Esophagus squamous epithelium (tissue), 5 donors: ENCODE measurements around the gene LPIN2. TPM values are rescaled to one million over a fixed set of nuclear protein-coding genes. Genes with fewer than 3 reads are reported as not detected.

Experiments used
- DNase-seq: peaks from one replicate; lab custom pipeline; 2025; lab: John Stamatoyannopoulos, UW
- H3K27ac ChIP-seq, 4 donors: fragments of 200-600 bp; sonication (generic); one replicate each; pipeline ENCODE4 v1.5.1; 2016 to 2019; ENCODE audit warnings: mild to moderate bottlenecking in 1 of 4
- H3K27me3 ChIP-seq, 4 donors: fragments of 200-600 bp; sonication (generic); 1 replicate in 3 of 4; 2 replicates in 1 of 4; pipeline versions ENCODE4 v1.5.1 to v1.6.0; 2017 to 2021; ENCODE audit warnings: antibody characterized with exemption in 1 of 4
- H3K36me3 ChIP-seq, 3 donors: fragments of 200-600 bp; sonication (generic); one replicate each; pipeline ENCODE4 v1.5.1; 2016 to 2019
- H3K4me1 ChIP-seq, 3 donors: fragments of 200-600 bp; sonication (generic); one replicate each; pipeline ENCODE4 v1.5.1; 2017 to 2019
- H3K4me3 ChIP-seq, 4 donors: fragments of 200-600 bp; sonication (generic); 1 replicate in 3 of 4; 2 replicates in 1 of 4; pipeline ENCODE4 v1.5.1; 2016 to 2019; ENCODE audit warnings: mild to moderate bottlenecking in 2 of 4, moderate library complexity in 1 of 4
- H3K9me3 ChIP-seq, 3 donors: fragments of 200-600 bp; sonication (generic); one replicate each; pipeline ENCODE4 v1.5.1; 2016 to 2019
- POLR2A ChIP-seq, 4 donors: fragments of 450-650 bp; IDR thresholded peaks; one replicate each; pipeline ENCODE4 v1.6.1; 2017; ENCODE audit warnings: antibody characterized with exemption in 4 of 4, mild to moderate bottlenecking in 4 of 4, moderate library complexity in 3 of 4
- WGBS, 2 donors: methylation state at CpG; one replicate each; pipeline ENCODE4 v1.1.5; 2018; 5-methylcytosine and 5-hydroxymethylcytosine counted together
- intact Hi-C: fragments of 100-400 bp; cut with DNase I; formaldehyde crosslinking; loops from one replicate; pipeline ENCODE4 v1.15.0; 2022
- total RNA-seq, 4 donors: library from RNA; depleted of rRNA; stranded (reverse); fragments of >200 nt; gene quantifications; one replicate each; pipeline ENCODE4 v1.1.0, GENCODE V29; 2016
- TF ChIP-seq, protein P1 (sequence below), 6 experiments: fragments of 450-650 bp in 4 of 6; fragments of 200-600 bp in 2 of 6; sonication (generic) in 2 of 6; IDR thresholded peaks; one replicate each; pipeline ENCODE4 v1.5.1; 2016 to 2019; ENCODE audit warnings: antibody characterized with exemption in 6 of 6, mild to moderate bottlenecking in 4 of 6, moderate library complexity in 4 of 6
- donor health status: DM: yes; HTN: yes; CAD: no.

The LPIN2 gene
- total RNA-seq, 4 donors from 2014 or later: 7.2 to 17.9 (median 12.6) TPM

DNA sequence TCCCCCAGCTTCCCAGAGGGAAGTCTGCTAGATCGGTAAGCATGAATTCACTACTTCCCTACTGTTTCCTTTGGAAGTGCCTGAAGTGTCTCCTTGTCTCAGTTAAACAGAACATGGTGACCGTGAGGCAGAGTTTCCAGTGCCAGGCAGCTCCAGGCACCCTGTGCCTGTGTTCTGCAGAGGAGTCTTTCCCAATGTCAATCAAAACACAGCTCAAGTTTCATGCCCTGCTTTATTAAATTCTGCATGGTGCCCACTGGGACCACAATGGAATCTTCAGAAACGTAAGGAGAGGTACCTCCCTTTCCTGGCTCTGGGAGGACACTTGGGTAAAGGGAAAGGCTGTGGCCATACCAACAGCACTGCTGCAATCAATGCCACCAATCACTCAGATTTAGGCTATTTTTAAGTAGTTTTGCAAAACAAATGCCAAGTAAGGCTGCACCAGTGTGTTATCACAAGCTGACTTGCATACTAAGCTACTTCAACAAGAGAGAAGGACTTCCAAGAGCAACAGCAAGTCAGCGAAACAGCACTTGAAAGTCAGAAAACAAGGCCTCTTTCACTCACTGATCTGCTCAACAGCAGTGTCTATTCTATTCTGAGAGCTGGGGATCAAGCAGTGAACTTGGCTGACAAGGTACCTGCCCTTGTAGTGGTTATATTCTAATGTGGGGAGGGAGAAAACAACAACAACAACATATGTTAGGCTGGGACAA, 14.9 kb downstream of the LPIN2 start:
- DNase-seq: no peak
- Histone ChIP-seq H3K9me3 (no peaks in the 10 kb centered on the region), H3K4me1 (peaks cover 13 to 48% (median 15%) of the 10 kb centered on the region in 3 donors), H3K36me3 (no peaks in the 10 kb centered on the region), H3K27me3 (no peaks in the 10 kb centered on the region), H3K27ac (peak overlapping the region; percentile 52 to 77 (median 70)), H3K4me3 (no peak overlapping the region)
- intact Hi-C loops: no loop called here
- 57 to 75% methylated on average over 4 of the region's 4 CpGs for WGBS, 2 donors
- TF ChIP-seq POLR2A (IDR thresholded peaks at IDR 0.05): no peak
- TF ChIP-seq, protein P1, sequence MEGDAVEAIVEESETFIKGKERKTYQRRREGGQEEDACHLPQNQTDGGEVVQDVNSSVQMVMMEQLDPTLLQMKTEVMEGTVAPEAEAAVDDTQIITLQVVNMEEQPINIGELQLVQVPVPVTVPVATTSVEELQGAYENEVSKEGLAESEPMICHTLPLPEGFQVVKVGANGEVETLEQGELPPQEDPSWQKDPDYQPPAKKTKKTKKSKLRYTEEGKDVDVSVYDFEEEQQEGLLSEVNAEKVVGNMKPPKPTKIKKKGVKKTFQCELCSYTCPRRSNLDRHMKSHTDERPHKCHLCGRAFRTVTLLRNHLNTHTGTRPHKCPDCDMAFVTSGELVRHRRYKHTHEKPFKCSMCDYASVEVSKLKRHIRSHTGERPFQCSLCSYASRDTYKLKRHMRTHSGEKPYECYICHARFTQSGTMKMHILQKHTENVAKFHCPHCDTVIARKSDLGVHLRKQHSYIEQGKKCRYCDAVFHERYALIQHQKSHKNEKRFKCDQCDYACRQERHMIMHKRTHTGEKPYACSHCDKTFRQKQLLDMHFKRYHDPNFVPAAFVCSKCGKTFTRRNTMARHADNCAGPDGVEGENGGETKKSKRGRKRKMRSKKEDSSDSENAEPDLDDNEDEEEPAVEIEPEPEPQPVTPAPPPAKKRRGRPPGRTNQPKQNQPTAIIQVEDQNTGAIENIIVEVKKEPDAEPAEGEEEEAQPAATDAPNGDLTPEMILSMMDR (IDR thresholded peaks at IDR 0.05): no peak

GRCh38 chr18:2997429-2997828, 15.5 kb downstream of the LPIN2 start:
- TF ChIP-seq, protein P1 (IDR thresholded peaks at IDR 0.05): no peak
- TF ChIP-seq POLR2A (IDR thresholded peaks at IDR 0.05): no peak
- Histone ChIP-seq H3K27ac (peak overlapping the region; percentile 8 to 77 (median 70)), H3K4me3 (no peak overlapping the region), H3K36me3 (no peaks in the 10 kb centered on the region), H3K4me1 (peaks cover 13 to 42% (median 15%) of the 10 kb centered on the region in 3 donors), H3K27me3 (no peaks in the 10 kb centered on the region), H3K9me3 (no peaks in the 10 kb centered on the region)
- DNase-seq: no peak
- intact Hi-C loops: no loop called here

DNA sequence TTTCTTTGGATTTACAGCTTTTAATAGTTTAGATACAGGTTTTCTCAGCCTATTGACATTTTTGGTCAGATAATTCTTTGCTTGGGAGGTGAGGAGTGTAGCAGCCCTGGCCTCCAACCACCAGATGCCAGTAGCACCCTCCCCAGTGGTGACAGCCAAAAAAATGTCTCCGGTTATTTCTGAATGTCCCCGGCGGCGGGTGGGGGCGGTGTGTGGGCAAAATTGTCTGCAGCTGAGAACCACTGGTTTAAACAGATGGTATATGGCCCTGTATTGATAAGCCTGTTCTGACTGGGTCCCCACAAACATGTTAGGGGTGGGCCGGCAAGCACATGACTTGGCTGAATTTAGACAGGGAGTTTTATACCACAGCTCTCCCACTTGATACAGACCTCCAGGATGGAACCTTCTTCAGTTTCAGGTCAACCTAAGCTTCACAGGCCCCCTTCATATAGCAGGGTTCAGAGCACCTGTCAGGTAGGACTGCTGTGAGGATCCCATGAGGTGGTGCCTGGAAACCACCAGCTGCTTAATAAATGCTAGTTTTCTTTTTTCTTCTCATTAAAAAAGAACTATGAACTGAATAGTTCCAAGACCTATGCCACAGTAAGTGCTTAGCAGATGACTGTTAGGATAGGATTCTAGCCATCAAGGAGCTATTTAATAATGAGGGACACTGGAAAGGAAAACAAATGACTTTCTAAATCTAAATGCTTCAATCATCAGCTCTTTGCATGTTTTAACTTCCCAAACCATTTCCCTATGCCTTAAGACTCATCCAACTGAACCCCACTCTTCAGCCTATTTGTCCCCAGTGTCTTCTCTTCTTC, 18.1 kb downstream of the LPIN2 start:
- Histone ChIP-seq H3K36me3 (no peaks in the 10 kb centered on the region), H3K4me1 (peaks cover 13 to 38% (median 15%) of the 10 kb centered on the region in 3 donors), H3K9me3 (no peaks in the 10 kb centered on the region), H3K4me3 (no peak overlapping the region), H3K27ac (peak overlapping the region in 2 of 4 donors; percentile 13 to 41), H3K27me3 (no peaks in the 10 kb centered on the region)
- intact Hi-C loops: no loop called here
- TF ChIP-seq, protein P1 (IDR thresholded peaks at IDR 0.05): peak in 4 of 6 experiments; percentile 19 to 52 (median 28)
- no peak for TF ChIP-seq POLR2A (IDR thresholded peaks at IDR 0.05)
- WGBS, 2 donors: 53 to 71% methylated on average over 1 to 4 of the region's 6 CpGs
- peak; percentile 4 for DNase-seq

DNA sequence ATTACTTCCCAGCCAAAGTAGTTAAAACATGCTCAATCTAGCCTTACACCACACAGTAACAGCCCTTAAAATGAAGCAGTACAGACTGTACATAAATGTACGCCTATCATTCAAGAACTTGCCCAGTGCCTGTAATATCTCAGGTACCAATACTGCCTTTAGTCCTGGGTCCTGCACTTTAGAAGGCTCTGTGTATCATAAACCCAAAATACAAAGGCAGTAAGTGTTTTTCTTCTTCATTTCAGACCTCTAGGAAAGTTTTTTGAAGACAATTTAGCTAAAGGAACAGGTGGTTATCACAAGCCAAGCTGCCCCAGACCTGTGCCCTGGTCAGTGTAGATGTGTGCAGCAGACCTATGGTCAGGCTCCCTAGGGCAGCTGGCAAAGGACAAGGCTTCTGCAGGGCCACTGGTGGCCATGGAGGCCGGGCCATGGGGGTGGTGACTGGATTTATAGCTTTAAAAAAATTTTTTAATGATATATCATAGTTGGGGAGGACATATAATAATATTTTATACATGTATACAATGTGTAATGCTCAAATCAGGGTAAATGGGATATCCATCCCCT, 18.8 kb downstream of the LPIN2 start:
- no peak for DNase-seq
- WGBS, 2 donors: 85 to 96% methylated on average over 2 of the region's 2 CpGs
- H3K4me3 ChIP-seq: no peak overlapping the region
- intact Hi-C loops: no loop called here
- no peaks in the 10 kb centered on the region for H3K27me3 ChIP-seq
- H3K27ac ChIP-seq: no peak overlapping the region
- H3K9me3 ChIP-seq: no peaks in the 10 kb centered on the region
- H3K36me3 ChIP-seq: no peaks in the 10 kb centered on the region
- peaks cover 13 to 31% (median 14%) of the 10 kb centered on the region in 3 donors for H3K4me1 ChIP-seq
- TF ChIP-seq POLR2A (IDR thresholded peaks at IDR 0.05): no peak
- TF ChIP-seq, protein P1 (IDR thresholded peaks at IDR 0.05): no peak
